Measurements from ENCODE around the gene C1QA.

The C1QA gene

DNA sequence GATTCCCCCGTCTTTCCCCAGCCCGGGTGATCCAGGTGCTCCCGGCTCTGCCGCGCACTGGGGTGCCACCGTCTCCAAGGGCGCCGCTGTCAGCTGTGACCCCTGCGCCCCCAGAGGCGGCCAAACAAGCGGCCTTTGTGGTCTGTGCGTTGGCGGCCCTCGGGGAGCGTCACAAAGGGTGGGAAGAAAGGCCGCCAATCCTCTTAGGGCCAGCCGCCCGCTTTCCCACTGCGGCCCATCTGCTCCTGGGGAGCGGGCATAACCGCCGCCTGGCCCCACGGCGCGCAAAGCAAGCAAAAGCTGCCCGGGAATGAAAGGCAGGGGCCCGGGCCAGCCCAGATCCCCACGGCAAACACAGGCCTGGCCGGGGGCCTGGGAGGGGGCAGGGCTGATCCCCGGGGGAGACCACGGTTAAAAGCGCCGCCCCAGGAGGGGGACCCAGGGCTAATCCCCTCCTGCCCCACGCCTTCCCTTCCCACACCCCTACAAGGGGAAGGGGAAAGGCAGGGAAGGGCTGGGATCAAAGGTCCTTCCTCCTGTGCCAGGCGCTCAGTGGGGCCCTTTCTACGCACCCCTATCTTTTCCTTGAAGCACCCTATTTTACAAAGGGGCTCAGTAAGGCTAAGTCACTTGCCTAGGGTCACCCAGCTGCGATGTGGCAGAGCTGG is 40.6 kb downstream of the C1QA start:
- no peak for DNase-seq

- DNase-seq = no peak
These were observed 41.8 kb downstream of the C1QA start for GRCh38 chr1:22677931-22678896.

DNA sequence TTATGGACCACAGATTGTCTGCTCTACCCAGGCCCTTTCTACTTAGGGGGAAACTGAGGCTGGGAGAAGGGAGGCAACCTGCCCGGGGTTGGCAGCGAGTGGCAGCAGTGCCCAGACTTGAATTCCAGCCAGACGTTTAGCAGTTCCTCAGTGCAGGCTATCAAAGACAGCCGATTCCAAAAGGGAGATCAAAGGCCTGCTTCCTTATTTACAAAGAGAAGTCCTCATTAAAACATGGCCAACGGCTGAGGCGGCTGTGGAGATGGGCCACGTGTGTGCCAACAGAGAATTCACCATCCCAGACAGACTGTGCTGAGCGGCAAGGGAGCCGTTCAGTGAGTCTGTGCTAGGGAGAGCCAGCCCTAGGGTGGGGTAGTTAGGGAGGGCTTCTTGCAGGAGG is 44.3 kb downstream of the C1QA start:
- no peak for DNase-seq

DNA sequence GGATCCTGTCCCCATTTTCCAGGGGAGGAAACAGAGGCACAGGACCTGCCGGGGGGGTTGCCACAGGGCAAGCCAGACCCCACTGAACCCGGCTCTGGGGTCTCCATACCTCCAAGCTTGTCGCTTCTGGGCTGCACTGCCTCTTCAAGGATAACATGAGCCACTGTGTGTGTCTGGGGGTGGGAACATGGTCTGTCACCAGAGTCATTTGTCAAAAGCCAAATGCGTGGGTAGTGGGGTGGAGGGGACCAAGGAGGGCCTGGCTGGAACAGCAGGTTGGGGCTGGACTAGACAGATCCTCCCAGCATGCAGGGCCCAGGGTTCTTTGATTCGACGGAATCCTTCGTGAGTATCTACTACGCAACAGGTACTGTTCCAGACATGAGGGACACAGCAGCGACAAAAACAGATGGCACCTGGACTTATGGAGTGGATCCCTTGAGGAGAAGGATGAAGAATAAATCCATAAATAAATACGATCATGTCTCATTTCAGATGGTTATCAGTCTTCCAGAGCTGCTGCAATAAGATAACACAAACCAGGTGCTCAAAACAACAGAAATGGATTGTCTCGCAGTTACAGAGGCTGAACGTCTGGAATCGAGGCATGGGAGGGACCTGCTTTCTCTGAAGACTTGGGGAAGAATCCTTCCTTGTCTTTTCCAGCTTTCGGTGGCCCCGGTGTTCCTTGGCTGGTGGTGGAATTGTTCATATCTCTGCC is 45.3 kb downstream of the C1QA start:
- no peak for DNase-seq

DNA sequence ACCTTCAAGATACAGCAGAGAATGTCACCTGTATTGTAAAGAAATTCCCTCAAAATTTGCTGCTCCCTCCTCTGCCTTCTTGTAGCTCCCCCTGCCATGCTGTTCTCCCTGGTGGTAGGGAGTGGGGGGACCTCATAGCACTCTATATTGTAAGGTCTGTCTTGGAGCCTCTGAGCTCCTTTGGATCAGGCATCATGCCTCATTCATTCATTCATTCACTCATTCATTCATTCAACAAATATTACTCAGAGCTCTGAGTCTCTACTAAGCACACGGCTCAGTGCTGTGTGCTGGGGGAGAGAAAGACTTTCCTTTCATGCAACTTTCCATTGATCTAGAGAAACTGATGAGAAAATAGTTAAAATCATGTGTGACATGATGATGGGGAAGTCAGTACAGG is 47.1 kb downstream of the C1QA start:
- DNase-seq = no peak

- DNase-seq = no peak
These were observed 49.2 kb downstream of the C1QA start for GRCh38 chr1:22685591-22686059.

GRCh38 chr1:22687191-22687590 is 50.8 kb downstream of the C1QA start:
- DNase-seq = no peak

DNA sequence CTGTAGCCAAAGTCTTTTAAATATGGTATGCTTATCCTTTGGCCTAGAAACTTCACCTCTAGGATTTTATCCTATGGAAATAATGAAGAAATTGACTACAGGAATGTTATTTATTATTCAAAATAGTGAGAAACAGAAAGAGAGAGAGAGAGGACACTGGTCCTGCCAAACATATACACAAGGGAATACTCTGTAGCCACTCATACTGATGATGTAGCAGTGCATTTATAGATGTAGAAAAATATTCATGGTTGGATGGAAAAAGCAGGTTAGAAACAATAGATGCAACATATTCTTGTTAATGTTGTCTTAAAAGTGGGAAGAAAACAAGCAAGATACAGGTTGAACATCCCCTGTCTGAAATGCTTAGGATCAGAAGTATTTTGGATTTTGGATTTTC is 52.0 kb downstream of the C1QA start:
- no peak for DNase-seq

All from CD4-positive, alpha-beta T cell treated with Interleukin-1 beta for 1 hour (primary cell).